HepG2 (cell line): ENCODE measurements around the gene DNPH1. TPM values are rescaled to one million over a fixed set of nuclear protein-coding genes. Genes with fewer than 3 reads are reported as not detected.

Experiments used
- CC2D1A ChIP-seq: sonication (generic); formaldehyde crosslinking; IDR thresholded peaks from 2 replicates; pipeline ENCODE4 v1.8.1; 2023; ENCODE audit warnings: mild to moderate bottlenecking, missing genetic modification reagents
- EP300 ChIP-seq, 3 experiments: sonication (generic) in 1 of 3; formaldehyde crosslinking in 1 of 3; IDR thresholded peaks; 2 replicates each; pipeline versions ENCODE4 v1.5.1 to v1.6.1; 2011 to 2020; ENCODE audit warnings: low read depth in 2 of 3, low read length in 2 of 3, borderline replicate concordance in 1 of 3, improper control_type of control experiment in 1 of 3, mild to moderate bottlenecking in 1 of 3, missing genetic modification reagents in 1 of 3, moderate library complexity in 1 of 3
- GFI1 ChIP-seq: sonication (generic); formaldehyde crosslinking; IDR thresholded peaks from 2 replicates; pipeline ENCODE4 v1.5.0; 2020; ENCODE audit warnings: missing genetic modification reagents, mild to moderate bottlenecking, borderline replicate concordance
- GZF1 ChIP-seq: sonication (generic); formaldehyde crosslinking; IDR thresholded peaks from 2 replicates; pipeline ENCODE4 v1.5.1; 2020; ENCODE audit warnings: mild to moderate bottlenecking, missing genetic modification reagents
- IKZF4 ChIP-seq: sonication (generic); formaldehyde crosslinking; IDR thresholded peaks from 2 replicates; pipeline ENCODE4 v1.5.1; 2020; ENCODE audit warnings: borderline replicate concordance, mild to moderate bottlenecking, low read depth, missing genetic modification reagents; ENCODE audit errors: not compliant biosample characterization
- NRL ChIP-seq: sonication (generic); formaldehyde crosslinking; IDR thresholded peaks from 2 replicates; pipeline ENCODE4 v1.5.0; 2020; ENCODE audit warnings: missing genetic modification reagents, mild to moderate bottlenecking, moderate library complexity, borderline replicate concordance
- PPARG ChIP-seq: conservative IDR thresholded peaks from 2 replicates; pipeline ENCODE4 v1.6.1; 2016; ENCODE audit warnings: missing biosample characterization, missing genetic modification reagents
- SMAD3 ChIP-seq: sonication (generic); formaldehyde crosslinking; IDR thresholded peaks from 2 replicates; pipeline ENCODE4 v1.4.0; 2020; ENCODE audit warnings: missing genetic modification reagents
- XRCC5 ChIP-seq: fragments of 200-400 bp; formaldehyde crosslinking; optimal IDR thresholded peaks from 2 replicates; pipeline ENCODE3; 2017; ENCODE audit warnings: mild to moderate bottlenecking, low read length
- ZNF292 ChIP-seq: sonication (generic); formaldehyde crosslinking; IDR thresholded peaks from 2 replicates; pipeline ENCODE4 v1.8.1; 2022; ENCODE audit warnings: mild to moderate bottlenecking, low read depth, missing genetic modification reagents, borderline replicate concordance
- ZNF713 ChIP-seq: sonication (generic); formaldehyde crosslinking; IDR thresholded peaks from 2 replicates; pipeline ENCODE4 v1.4.0; 2020; ENCODE audit warnings: mild to moderate bottlenecking, missing genetic modification reagents
- ZNF749 ChIP-seq: sonication (generic); formaldehyde crosslinking; IDR thresholded peaks from 2 replicates; pipeline ENCODE4 v1.8.0; 2022; ENCODE audit warnings: mild to moderate bottlenecking, missing genetic modification reagents, moderate library complexity, borderline replicate concordance
- ZNF770 ChIP-seq: sonication (generic); formaldehyde crosslinking; IDR thresholded peaks from 2 replicates; pipeline ENCODE4 v1.5.0; 2020; ENCODE audit warnings: mild to moderate bottlenecking, missing genetic modification reagents
- polyA plus RNA-seq, 8 experiments: library from polyadenylated mRNA; depleted of rRNA in 3 of 8; stranded (reverse) in 7 of 8; unstranded in 1 of 8; fragments of >200 nt; fragmentation: Illumina TruSeq in 4 of 8; extraction: Trizol in 4 of 8; gene quantifications; 2 replicates each; pipeline versions ENCODE4 v1.2.1 to v1.2.3, GENCODE V29; 2011 to 2016; ENCODE audit warnings: low read depth in 4 of 8, missing spikeins in 1 of 8, mixed read lengths in 1 of 8; ENCODE audit not compliant: insufficient read depth in 1 of 8
- total RNA-seq, 5 experiments: library from RNA; depleted of rRNA; stranded (reverse); fragments of >200 nt; fragmentation: Illumina TruSeq; extraction: Trizol; gene quantifications; 2 replicates each; pipeline ENCODE4 v1.2.3, GENCODE V29; 2016; ENCODE audit warnings: low read depth in 1 of 5
- TF ChIP-seq, protein P1 (sequence below), 2 experiments: sonication (generic) in 1 of 2; formaldehyde crosslinking in 1 of 2; IDR thresholded peaks; 2 replicates each; pipeline versions ENCODE4 v1.6.1 to v1.9.0; 2014 to 2022; ENCODE audit warnings: antibody characterized with exemption in 1 of 2, borderline replicate concordance in 1 of 2, inconsistent platforms in 1 of 2, low read depth in 1 of 2, missing genetic modification reagents in 1 of 2
- TF ChIP-seq, protein P2 (sequence below): IDR thresholded peaks from 2 replicates; pipeline ENCODE4 v1.6.1; 2016; ENCODE audit warnings: low read depth, control low read depth
- TF ChIP-seq, protein P3 (sequence below): sonication (generic); formaldehyde crosslinking; IDR thresholded peaks from 2 replicates; pipeline ENCODE4 v1.4.0; 2020; ENCODE audit warnings: missing genetic modification reagents

DNPH1 gene
- total and polyA plus RNA-seq, 2 of the 13 experiments (the other 11 are each of a cell fraction or from before 2014, with no cell fraction given): 56.5 to 75.1 TPM

GRCh38 chr6:43277643-43278523 is 48.6 kb upstream of the DNPH1 start (continued):
- TF ChIP-seq, protein P1, sequence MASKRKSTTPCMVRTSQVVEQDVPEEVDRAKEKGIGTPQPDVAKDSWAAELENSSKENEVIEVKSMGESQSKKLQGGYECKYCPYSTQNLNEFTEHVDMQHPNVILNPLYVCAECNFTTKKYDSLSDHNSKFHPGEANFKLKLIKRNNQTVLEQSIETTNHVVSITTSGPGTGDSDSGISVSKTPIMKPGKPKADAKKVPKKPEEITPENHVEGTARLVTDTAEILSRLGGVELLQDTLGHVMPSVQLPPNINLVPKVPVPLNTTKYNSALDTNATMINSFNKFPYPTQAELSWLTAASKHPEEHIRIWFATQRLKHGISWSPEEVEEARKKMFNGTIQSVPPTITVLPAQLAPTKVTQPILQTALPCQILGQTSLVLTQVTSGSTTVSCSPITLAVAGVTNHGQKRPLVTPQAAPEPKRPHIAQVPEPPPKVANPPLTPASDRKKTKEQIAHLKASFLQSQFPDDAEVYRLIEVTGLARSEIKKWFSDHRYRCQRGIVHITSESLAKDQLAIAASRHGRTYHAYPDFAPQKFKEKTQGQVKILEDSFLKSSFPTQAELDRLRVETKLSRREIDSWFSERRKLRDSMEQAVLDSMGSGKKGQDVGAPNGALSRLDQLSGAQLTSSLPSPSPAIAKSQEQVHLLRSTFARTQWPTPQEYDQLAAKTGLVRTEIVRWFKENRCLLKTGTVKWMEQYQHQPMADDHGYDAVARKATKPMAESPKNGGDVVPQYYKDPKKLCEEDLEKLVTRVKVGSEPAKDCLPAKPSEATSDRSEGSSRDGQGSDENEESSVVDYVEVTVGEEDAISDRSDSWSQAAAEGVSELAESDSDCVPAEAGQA (IDR thresholded peaks at IDR 0.05; ENCODE audit: low read depth): 0 out of 2 replicates have a peak, but pooled peaks have one; percentile 6
- TF ChIP-seq, protein P1 (CRISPR knock-in tag; IDR thresholded peaks at IDR 0.05; ENCODE audit: borderline replicate concordance): no peak
- 0 out of 2 replicates have a peak, but pooled peaks have one; percentile 46 for TF ChIP-seq ZNF713
- TF ChIP-seq ZNF749: peak; percentile 81; the same call in 1 of the 2 replicates
- TF ChIP-seq XRCC5: peak; percentile 33
- no peak for TF ChIP-seq ZNF770 (CRISPR knock-in tag)
- peak; percentile 79; the same call in 1 of the 2 replicates for TF ChIP-seq NRL (CRISPR knock-in tag)
- peak; percentile 15 for TF ChIP-seq SMAD3 (CRISPR knock-in tag)
- peak in 1 of 2 experiments; percentile 64; a peak in 2 of 4 replicates for TF ChIP-seq EP300 (IDR thresholded peaks at IDR 0.05; ENCODE audit: low read depth in 2 of 2, low read length in 2 of 2)
- TF ChIP-seq EP300 (CRISPR knock-in tag; IDR thresholded peaks at IDR 0.05; ENCODE audit: borderline replicate concordance): no peak
- 0 out of 2 replicates have a peak, but pooled peaks have one; percentile 23 for TF ChIP-seq CC2D1A
- TF ChIP-seq, protein P2, sequence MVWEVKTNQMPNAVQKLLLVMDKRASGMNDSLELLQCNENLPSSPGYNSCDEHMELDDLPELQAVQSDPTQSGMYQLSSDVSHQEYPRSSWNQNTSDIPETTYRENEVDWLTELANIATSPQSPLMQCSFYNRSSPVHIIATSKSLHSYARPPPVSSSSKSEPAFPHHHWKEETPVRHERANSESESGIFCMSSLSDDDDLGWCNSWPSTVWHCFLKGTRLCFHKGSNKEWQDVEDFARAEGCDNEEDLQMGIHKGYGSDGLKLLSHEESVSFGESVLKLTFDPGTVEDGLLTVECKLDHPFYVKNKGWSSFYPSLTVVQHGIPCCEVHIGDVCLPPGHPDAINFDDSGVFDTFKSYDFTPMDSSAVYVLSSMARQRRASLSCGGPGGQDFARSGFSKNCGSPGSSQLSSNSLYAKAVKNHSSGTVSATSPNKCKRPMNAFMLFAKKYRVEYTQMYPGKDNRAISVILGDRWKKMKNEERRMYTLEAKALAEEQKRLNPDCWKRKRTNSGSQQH (CRISPR knock-in tag): peak; percentile 77
- peak; percentile 81; the same call in 1 of the 2 replicates for TF ChIP-seq ZNF292
- TF ChIP-seq PPARG (CRISPR knock-in tag): no peak
- TF ChIP-seq, protein P3, sequence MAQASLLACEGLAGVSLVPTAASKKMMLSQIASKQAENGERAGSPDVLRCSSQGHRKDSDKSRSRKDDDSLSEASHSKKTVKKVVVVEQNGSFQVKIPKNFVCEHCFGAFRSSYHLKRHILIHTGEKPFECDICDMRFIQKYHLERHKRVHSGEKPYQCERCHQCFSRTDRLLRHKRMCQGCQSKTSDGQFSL: peak; percentile 51; the same call in 1 of the 2 replicates
- 0 out of 2 replicates have a peak, but pooled peaks have one; percentile 16 for TF ChIP-seq GZF1
- peak; percentile 54 for TF ChIP-seq IKZF4
- 0 out of 2 replicates have a peak, but pooled peaks have one; percentile 42 for TF ChIP-seq GFI1 (CRISPR knock-in tag)
